Chondrocyte (in vitro differentiated cells): ENCODE measurements around the gene NHLH1. TPM values are rescaled to one million over a fixed set of nuclear protein-coding genes. Genes with fewer than 3 reads are reported as not detected.

Experiments
- DNase-seq: peaks from one replicate; pipeline ENCODE4 v3.0.0; 2021; ENCODE audit warnings: mixed read lengths, low spot score
- H3K27ac Mint-ChIP-seq: one replicate; pipeline ENCODE4 v1.8.0; 2021; ENCODE audit warnings: mild to moderate bottlenecking, moderate library complexity, mixed read lengths; ENCODE audit not compliant: unreplicated experiment
- H3K27me3 Mint-ChIP-seq: 2 replicates; pipeline ENCODE4 v1.8.0; 2021; ENCODE audit warnings: low read depth, mixed read lengths
- H3K36me3 Mint-ChIP-seq: 2 replicates; pipeline ENCODE4 v1.8.0; 2021; ENCODE audit warnings: low read depth, mixed read lengths
- H3K4me1 Mint-ChIP-seq: 2 replicates; pipeline ENCODE4 v1.8.0; 2021; ENCODE audit warnings: low read depth, mild to moderate bottlenecking, mixed read lengths
- H3K4me3 Mint-ChIP-seq: one replicate; pipeline ENCODE4 v1.8.0; 2021; ENCODE audit warnings: mild to moderate bottlenecking, moderate library complexity, mixed read lengths; ENCODE audit not compliant: unreplicated experiment
- H3K9me3 Mint-ChIP-seq: 2 replicates; pipeline ENCODE4 v1.8.0; 2021; ENCODE audit warnings: low read depth, mixed read lengths
- CTCF ChIP-seq: fragments of 200-600 bp; sonication (generic); IDR thresholded peaks from 2 replicates; pipeline ENCODE4 v1.5.0; 2021; ENCODE audit warnings: antibody characterized with exemption, mild to moderate bottlenecking, moderate library complexity
- total RNA-seq: library from RNA; stranded (reverse); gene quantifications from 3 replicates; pipeline ENCODE4 v1.2.1, GENCODE V29; 2021

NHLH1 gene
- total RNA-seq, 1 donor from 2014 or later: 0.17 TPM

- peaks cover 53% of the 10 kb centered on the region for H3K36me3 Mint-ChIP-seq
- no peak overlapping the region for H3K4me3 Mint-ChIP-seq
- H3K27me3 Mint-ChIP-seq: no peaks in the 10 kb centered on the region
- peaks cover 8% of the 10 kb centered on the region for H3K4me1 Mint-ChIP-seq
- no peak for DNase-seq
- H3K27ac Mint-ChIP-seq: no peak overlapping the region
- no peaks in the 10 kb centered on the region for H3K9me3 Mint-ChIP-seq
- no peak for TF ChIP-seq CTCF
Measured at GRCh38 chr1:160357286-160358002, 9.4 kb upstream of the NHLH1 start.

GRCh38 chr1:160358073-160358472, 8.8 kb upstream of the NHLH1 start:
- Mint-ChIP-seq H3K36me3 (peaks cover 50% of the 10 kb centered on the region), H3K9me3 (no peaks in the 10 kb centered on the region), H3K27me3 (no peaks in the 10 kb centered on the region)

GRCh38 chr1:160359559-160360226, 7.2 kb upstream of the NHLH1 start:
- Mint-ChIP-seq H3K9me3 (no peaks in the 10 kb centered on the region), H3K36me3 (peaks cover 42% of the 10 kb centered on the region), H3K4me1 (peaks cover 10% of the 10 kb centered on the region), H3K27me3 (no peaks in the 10 kb centered on the region), H3K27ac (no peak overlapping the region), H3K4me3 (no peak overlapping the region)
- TF ChIP-seq CTCF: no peak
- no peak for DNase-seq

More at GRCh38 chr1:160358073-160358472, 8.8 kb upstream of the NHLH1 start:
- no peak overlapping the region for H3K4me3 Mint-ChIP-seq
- H3K4me1 Mint-ChIP-seq: peaks cover 10% of the 10 kb centered on the region
- no peak for TF ChIP-seq CTCF
- DNase-seq: no peak
- H3K27ac Mint-ChIP-seq: no peak overlapping the region

- H3K27ac Mint-ChIP-seq: no peak overlapping the region
- no peak for DNase-seq
- peaks cover 38% of the 10 kb centered on the region for H3K36me3 Mint-ChIP-seq
- no peak overlapping the region for H3K4me3 Mint-ChIP-seq
- H3K9me3 Mint-ChIP-seq: no peaks in the 10 kb centered on the region
- H3K4me1 Mint-ChIP-seq: peaks cover 10% of the 10 kb centered on the region
- no peaks in the 10 kb centered on the region for H3K27me3 Mint-ChIP-seq
- no peak for TF ChIP-seq CTCF
Measured at GRCh38 chr1:160360227-160360695, 6.6 kb upstream of the NHLH1 start.

GRCh38 chr1:160361199-160361598, 5.7 kb upstream of the NHLH1 start:
- Mint-ChIP-seq H3K9me3 (no peaks in the 10 kb centered on the region), H3K4me3 (no peak overlapping the region), H3K27me3 (no peaks in the 10 kb centered on the region), H3K4me1 (peaks cover 10% of the 10 kb centered on the region), H3K27ac (no peak overlapping the region), H3K36me3 (peaks cover 34% of the 10 kb centered on the region)
- no peak for TF ChIP-seq CTCF
- DNase-seq: no peak
